ENCODE measurements around the gene EPHB2.

EPHB2 gene

GRCh38 chr1:22722901-22723550, 12.4 kb downstream of the EPHB2 start:
- no peak for DNase-seq

GRCh38 chr1:22727873-22728272, 17.2 kb downstream of the EPHB2 start:
- no peak for DNase-seq

- DNase-seq, result peak; percentile 37
Observed at GRCh38 chr1:22728751-22729399, 18.2 kb downstream of the EPHB2 start.

GRCh38 chr1:22729400-22729773, 18.7 kb downstream of the EPHB2 start:
- DNase-seq, result no peak

GRCh38 chr1:22729912-22730311, 19.3 kb downstream of the EPHB2 start:
- no peak for DNase-seq

- DNase-seq, result no peak
Observed at GRCh38 chr1:22731924-22732720, 21.5 kb downstream of the EPHB2 start.

GRCh38 chr1:22733643-22734042, 23.0 kb downstream of the EPHB2 start:
- no peak for DNase-seq

GRCh38 chr1:22736501-22737080, 26.0 kb downstream of the EPHB2 start:
- DNase-seq, result no peak

GRCh38 chr1:22737374-22738068, 26.9 kb downstream of the EPHB2 start:
- DNase-seq, result no peak

- no peak for DNase-seq
Observed at GRCh38 chr1:22738069-22738435, 27.4 kb downstream of the EPHB2 start.

- DNase-seq, result no peak
Observed at GRCh38 chr1:22738522-22738921, 27.9 kb downstream of the EPHB2 start.

- no peak for DNase-seq
Observed at GRCh38 chr1:22739648-22740385, 29.2 kb downstream of the EPHB2 start.

GRCh38 chr1:22741118-22741517, 30.5 kb downstream of the EPHB2 start:
- no peak for DNase-seq

GRCh38 chr1:22745669-22746585, 35.3 kb downstream of the EPHB2 start:
- no peak for DNase-seq

- no peak for DNase-seq
Observed at GRCh38 chr1:22747021-22747734, 36.5 kb downstream of the EPHB2 start.

GRCh38 chr1:22747735-22748073, 37.1 kb downstream of the EPHB2 start:
- no peak for DNase-seq

GRCh38 chr1:22749503-22749902, 38.9 kb downstream of the EPHB2 start:
- no peak for DNase-seq

- DNase-seq, result no peak
Observed at GRCh38 chr1:22749919-22750684, 39.5 kb downstream of the EPHB2 start.

GRCh38 chr1:22750685-22751051, 40.0 kb downstream of the EPHB2 start:
- no peak for DNase-seq

GRCh38 chr1:22751124-22751531, 40.5 kb downstream of the EPHB2 start:
- DNase-seq, result no peak

All from NCI-H1694 treated with DMSO at 0.1 percent for 48 hours (cell line).